IPS-NIHi7 (cell line): ENCODE measurements around the gene ARAP2.

Experiments
- DNase-seq: peaks from one replicate; pipeline ENCODE4 v3.0.0; 2012; ENCODE audit warnings: mixed read lengths; ENCODE audit errors: extremely low spot score

ARAP2 gene

DNA sequence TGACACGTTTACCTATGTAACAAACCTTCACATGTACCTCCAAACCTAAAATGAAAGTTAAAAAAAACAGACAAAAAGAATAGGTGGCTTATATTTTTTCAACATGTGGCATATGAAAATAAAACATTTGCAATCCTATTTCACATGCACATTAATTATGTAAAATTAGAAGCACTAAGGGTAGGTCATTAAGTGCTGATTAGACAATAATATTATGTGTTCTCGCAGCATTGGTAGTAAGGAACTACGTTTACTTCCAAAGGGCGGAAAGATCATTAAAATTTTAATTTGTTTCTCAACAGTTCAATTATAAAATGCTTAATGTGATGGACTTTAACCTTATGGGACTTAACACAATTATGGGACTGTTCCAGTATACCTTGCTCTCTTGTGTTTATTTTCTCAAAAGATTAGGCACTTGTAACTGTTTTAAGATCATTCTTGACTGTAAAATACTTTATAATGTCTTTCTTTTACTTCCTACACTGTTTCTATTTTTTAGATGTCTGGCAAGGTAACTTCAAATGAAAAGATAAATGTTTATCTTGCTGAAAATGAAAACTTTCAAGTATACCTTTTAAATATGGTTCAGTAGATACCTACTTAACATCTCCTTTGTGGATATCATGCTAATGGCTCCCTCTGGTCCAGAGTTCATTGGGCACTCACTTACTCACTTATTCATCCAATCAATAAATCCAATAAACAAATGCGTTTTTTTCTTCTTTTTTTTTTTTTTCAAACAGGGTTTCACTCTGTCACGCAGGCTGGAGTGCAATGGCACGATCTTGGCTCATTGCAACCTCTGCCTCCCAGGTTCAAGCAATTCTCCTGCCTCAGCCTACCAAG, 202.0 kb downstream of the ARAP2 start:
- no peak for DNase-seq

DNA sequence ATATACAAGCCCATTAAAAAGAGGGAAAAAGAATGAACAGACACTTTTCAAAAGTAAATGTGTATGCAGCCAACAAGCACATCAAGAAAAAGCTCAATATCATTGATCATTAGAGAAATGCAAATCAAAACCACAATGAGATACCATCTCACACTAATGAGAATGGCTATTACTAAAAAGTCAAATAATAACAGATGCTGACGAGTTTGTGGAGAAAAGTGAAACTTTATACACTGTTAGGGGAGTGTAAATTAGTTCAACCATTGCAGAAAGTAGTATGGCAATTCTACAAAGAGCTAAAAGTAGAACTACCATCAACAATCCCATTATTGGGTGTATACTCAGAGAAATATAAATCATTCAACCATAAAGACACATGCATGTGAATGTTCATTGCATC, 203.0 kb downstream of the ARAP2 start:
- DNase-seq: no peak

DNA sequence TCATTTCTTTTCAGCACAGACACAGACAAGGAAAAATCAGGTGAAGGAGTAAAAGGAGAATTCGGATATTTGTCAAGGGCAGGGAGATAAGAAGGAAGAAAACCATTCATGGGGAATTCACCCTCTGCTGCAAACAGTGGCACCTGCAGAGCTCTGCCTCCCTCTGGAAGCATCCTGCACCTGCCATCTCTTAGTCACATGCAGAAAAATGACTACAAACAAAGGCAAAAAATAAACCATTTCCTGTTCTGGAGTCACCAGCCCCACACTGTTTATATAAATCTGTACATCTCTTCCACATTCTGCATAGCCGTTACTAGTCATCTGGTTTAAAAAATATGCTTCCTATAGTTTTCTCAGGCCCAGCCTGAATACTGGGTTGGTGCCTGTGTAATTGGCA, 205.3 kb downstream of the ARAP2 start:
- no peak for DNase-seq

DNA sequence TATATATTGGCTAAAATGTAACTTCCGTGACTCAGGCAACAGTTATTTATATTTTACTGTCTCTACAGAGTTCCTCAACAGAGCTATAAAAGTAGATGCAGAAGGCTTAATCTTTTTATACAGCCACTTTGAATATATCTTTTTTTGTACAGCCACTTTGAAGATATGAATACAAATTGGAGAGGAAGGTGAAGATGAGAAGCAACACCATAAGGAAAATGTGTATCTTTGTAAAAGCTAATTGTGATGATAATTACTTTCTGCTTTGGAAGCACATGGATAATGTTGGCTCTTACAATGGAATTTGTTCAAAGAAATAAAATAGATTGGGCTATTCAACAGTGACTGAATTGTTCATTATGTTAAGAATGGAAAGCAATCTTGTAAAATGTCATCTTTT, 205.8 kb downstream of the ARAP2 start:
- DNase-seq: no peak

DNA sequence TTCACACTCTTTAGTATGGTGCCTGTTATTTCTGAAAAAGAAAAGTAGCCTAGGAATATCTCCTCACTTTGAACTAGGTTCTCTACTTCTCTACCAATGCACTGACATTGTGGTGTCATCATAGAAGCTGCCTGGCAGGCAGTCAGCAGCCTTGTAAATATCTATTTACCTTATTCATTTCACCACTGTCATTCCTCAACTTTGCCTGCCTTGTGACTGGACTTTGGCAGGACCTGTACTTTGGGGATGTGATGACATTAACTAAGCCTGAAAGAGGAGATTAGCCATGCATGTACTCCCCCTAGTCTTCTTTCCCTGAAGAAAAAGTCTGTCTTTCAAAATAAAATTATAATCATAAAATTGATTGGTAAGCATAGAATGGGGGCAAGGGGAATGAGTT, 207.2 kb downstream of the ARAP2 start:
- DNase-seq: no peak

DNA sequence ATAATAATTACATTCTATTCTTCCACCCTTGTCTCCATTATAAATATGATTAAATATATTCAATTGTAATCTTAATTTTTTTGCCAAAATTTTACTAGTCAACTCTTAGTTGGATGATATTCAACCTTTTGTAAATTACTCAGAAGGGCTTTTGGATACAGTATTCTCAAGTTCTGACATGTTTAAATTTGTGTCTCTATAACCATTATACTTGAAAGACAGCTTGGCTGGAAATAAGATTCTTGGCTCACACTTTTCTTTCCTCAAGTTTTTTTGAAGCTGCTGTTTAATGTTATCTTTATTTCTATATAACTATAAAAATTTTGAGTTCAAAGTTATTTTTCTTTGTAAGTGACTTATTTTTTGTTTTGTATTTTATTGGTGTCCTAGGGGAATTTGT, 214.4 kb downstream of the ARAP2 start:
- DNase-seq: no peak

DNA sequence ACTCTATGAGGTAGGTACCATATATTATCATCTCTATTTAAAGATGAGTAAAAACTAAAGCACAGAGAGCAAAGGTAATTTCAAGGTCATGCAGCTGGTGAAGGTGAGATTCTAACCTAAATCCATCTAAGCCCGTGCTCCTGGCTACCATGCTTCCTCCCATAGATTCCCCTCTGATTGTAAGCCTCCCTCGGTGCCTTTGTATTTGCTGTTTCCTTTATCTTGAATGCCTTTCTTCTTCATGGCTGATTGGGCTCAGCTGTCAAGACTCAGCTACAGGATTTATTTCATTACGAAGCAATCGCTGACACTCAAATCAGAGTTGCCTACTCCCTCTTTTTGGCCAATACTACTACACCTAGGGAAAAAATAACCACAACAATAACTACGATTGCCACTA, 217.1 kb downstream of the ARAP2 start:
- DNase-seq: no peak

DNA sequence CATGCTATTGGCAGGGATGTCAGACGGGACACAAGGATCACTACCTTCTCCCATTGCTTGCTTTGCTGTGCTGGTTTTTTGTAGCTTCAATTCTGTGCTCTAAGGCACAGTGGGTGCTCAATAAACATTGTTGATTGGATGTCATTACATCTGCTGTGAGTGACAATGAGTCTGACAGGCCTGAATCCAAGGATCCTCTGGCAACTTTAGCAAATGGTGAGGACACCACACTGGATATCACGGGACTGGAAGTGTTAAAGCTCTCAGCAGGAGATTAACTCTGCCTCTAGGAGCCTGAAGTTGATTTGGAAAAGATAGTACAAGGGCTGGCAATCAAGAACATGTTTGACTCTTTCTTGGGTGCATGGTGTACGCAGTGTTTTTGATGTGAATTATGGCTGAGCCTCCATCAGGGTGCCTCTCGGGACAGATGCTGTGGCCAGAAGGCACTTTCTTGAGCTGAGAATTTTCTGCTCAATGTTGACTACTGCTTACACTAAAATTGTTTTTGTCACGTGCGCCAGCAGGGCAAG, 217.9 kb downstream of the ARAP2 start:
- DNase-seq: no peak

DNA sequence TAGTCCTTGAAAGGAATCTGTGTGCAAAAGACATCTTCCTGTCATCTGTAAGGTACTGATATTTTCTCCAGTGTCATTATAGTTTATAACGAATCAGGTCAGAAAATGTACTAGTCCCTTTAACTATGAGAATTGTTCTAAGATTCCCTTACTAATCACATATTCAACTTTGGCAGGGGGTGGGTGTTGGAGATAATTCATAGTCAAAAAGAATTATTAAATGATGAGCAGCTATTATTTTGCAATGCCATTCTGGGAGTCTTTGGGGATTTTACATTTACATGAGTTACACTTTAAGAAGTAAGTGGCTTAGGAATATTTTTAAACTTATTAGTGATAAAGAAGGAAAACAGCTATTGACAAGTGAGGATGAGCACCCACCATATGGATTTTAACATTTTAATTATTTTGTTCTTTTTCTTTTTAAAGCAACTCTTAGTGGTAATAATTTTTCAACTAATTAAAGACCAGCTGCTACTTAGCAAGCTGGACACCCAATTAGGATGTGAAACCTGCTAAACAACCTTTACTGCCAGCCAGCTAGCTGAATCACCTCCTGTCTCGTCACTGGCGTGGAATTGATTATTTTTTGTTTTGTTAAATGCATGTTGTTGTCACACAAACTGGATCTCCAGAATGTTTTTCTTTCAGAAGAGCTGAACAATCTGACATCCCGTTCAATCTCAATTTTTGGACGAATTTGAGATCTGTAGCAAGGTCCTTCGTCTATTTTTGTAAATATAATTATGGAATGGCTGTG, 219.2 kb downstream of the ARAP2 start:
- no peak for DNase-seq

DNA sequence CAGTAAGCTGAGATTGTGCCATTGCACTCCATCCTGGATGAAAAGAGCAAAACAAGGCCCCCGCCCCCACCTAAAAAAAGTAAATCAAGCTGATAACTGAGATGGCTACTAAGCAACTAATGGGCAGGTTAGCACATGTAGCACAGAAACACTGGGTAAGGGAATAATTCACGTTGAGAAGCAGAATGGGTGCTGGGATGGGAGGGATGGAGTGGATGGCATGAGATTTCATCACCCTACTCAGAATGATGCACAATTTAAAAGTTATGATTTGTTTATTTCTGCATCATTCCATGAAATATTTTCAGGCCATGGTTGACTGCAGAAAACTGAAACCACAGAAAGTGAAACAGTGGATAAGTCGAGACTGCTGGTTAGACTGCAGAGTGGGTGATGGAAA, 224.0 kb downstream of the ARAP2 start:
- no peak for DNase-seq
